Kidney epithelial cell (primary cell): ENCODE data around the gene EML4. TPM values are rescaled to one million over a fixed set of nuclear protein-coding genes. Genes with fewer than 3 reads are reported as not detected.

Experiments used
- DNase-seq: peaks from one replicate; pipeline ENCODE4 v3.0.0-alpha.2; 2010; ENCODE audit warnings: low read depth
- H3K27me3 ChIP-seq: 2 replicates; pipeline ENCODE4 v1.6.0; 2011; ENCODE audit warnings: low read length; ENCODE audit not compliant: control insufficient read depth, insufficient read depth
- H3K36me3 ChIP-seq: 2 replicates; pipeline ENCODE4 v1.5.1; 2011; ENCODE audit warnings: low read length; ENCODE audit not compliant: control insufficient read depth, insufficient read depth
- H3K4me3 ChIP-seq: 2 replicates; pipeline ENCODE4 v1.5.1; 2011; ENCODE audit warnings: low read depth, mild to moderate bottlenecking, control low read depth, low read length
- CTCF ChIP-seq: IDR thresholded peaks from 2 replicates; pipeline ENCODE4 v1.5.1; 2011; ENCODE audit warnings: mild to moderate bottlenecking, moderate library complexity, low read length, control low read depth, inconsistent platforms; ENCODE audit not compliant: insufficient read depth, poor library complexity, severe bottlenecking
- total RNA-seq: library from RNA; depleted of rRNA; stranded (reverse); fragments of >200 nt; gene quantifications from 2 replicates; pipeline ENCODE4 v1.2.3, GENCODE V29; 2015

EML4 gene
- total RNA-seq, 1 donor from 2014 or later = 33.8 TPM

- Histone ChIP-seq H3K36me3 (peaks cover 3% of the 10 kb centered on the region), H3K4me3 (no peak overlapping the region), H3K27me3 (no peaks in the 10 kb centered on the region)
- DNase-seq = no peak
- TF ChIP-seq CTCF = no peak
These were observed 179.1 kb downstream of the EML4 start for GRCh38 chr2:42348113-42348805.

- Histone ChIP-seq H3K4me3 (no peak overlapping the region), H3K27me3 (no peaks in the 10 kb centered on the region), H3K36me3 (peaks cover 3% of the 10 kb centered on the region)
- DNase-seq = no peak
- TF ChIP-seq CTCF = no peak
These were observed 181.4 kb downstream of the EML4 start for GRCh38 chr2:42350434-42351063.

GRCh38 chr2:42351864-42352263, 182.7 kb downstream of the EML4 start:
- TF ChIP-seq CTCF = no peak
- DNase-seq = no peak
- Histone ChIP-seq H3K4me3 (no peak overlapping the region), H3K27me3 (no peaks in the 10 kb centered on the region), H3K36me3 (peaks cover 3% of the 10 kb centered on the region)

GRCh38 chr2:42353792-42354429, 184.8 kb downstream of the EML4 start:
- Histone ChIP-seq H3K27me3 (no peaks in the 10 kb centered on the region), H3K4me3 (no peak overlapping the region), H3K36me3 (peaks cover 3% of the 10 kb centered on the region)
- no peak for TF ChIP-seq CTCF
- no peak for DNase-seq

- DNase-seq = no peak
- H3K27me3 ChIP-seq = no peaks in the 10 kb centered on the region
- H3K4me3 ChIP-seq = peak overlapping the region; percentile 93
- H3K36me3 ChIP-seq = no peaks in the 10 kb centered on the region
- no peak for TF ChIP-seq CTCF
These were observed 190.3 kb downstream of the EML4 start for GRCh38 chr2:42359304-42359964.
